Measurements from ENCODE around the gene FKBP15.

DNA sequence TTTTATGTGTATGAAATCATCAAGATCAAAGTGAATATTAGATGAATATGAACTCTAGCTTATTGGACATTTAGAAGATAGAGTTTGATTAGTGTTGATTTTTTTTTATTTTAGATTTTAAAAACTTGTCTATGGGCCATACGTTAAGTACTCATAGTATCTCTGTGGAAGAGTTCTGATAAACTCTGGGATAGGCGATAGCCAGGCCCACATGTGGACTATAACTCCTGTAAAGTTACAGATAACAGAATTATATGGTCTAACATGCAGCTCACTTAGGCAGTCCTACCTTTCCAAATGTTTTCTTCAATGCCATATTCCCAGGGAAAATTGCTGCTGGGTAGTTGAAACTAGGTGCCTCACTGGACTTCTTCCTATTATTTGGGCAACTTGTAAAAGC, 10.6 kb upstream of the FKBP15 start:
- no peak for TF ChIP-seq POLR2A (IDR thresholded peaks at IDR 0.05)
- TF ChIP-seq, protein P1, sequence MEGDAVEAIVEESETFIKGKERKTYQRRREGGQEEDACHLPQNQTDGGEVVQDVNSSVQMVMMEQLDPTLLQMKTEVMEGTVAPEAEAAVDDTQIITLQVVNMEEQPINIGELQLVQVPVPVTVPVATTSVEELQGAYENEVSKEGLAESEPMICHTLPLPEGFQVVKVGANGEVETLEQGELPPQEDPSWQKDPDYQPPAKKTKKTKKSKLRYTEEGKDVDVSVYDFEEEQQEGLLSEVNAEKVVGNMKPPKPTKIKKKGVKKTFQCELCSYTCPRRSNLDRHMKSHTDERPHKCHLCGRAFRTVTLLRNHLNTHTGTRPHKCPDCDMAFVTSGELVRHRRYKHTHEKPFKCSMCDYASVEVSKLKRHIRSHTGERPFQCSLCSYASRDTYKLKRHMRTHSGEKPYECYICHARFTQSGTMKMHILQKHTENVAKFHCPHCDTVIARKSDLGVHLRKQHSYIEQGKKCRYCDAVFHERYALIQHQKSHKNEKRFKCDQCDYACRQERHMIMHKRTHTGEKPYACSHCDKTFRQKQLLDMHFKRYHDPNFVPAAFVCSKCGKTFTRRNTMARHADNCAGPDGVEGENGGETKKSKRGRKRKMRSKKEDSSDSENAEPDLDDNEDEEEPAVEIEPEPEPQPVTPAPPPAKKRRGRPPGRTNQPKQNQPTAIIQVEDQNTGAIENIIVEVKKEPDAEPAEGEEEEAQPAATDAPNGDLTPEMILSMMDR (IDR thresholded peaks at IDR 0.05) = no peak
